MG63 (cell line): ENCODE measurements around the gene PDZRN4. TPM values are rescaled to one million over a fixed set of nuclear protein-coding genes. Genes with fewer than 3 reads are reported as not detected.

Source experiments
- DNase-seq: peaks from one replicate; pipeline ENCODE4 v3.0.0-alpha.2; 2020
- H3K27me3 ChIP-seq: fragments of 250-450 bp; sonication (Bioruptor Pico); 2 replicates; pipeline ENCODE4 v1.5.1; 2020; ENCODE audit warnings: mild to moderate bottlenecking, moderate library complexity
- H3K36me3 ChIP-seq: fragments of 250-450 bp; sonication (Bioruptor Pico); 2 replicates; pipeline ENCODE4 v1.5.1; 2020; ENCODE audit warnings: mild to moderate bottlenecking, moderate library complexity
- H3K4me3 ChIP-seq: fragments of 250-450 bp; sonication (Bioruptor Pico); 2 replicates; pipeline ENCODE4 v1.5.1; 2020; ENCODE audit warnings: mild to moderate bottlenecking, moderate library complexity
- H3K9me3 ChIP-seq: fragments of 250-450 bp; sonication (Bioruptor Pico); 2 replicates; pipeline ENCODE4 v1.5.1; 2020; ENCODE audit warnings: mild to moderate bottlenecking, moderate library complexity
- total RNA-seq: library from RNA; depleted of rRNA; stranded (reverse); fragments of >200 nt; shearing (Covaris generic); gene quantifications from 2 replicates; pipeline ENCODE4 v1.2.3, GENCODE V29; 2014; ENCODE audit warnings: low replicate concordance

PDZRN4 gene
- total RNA-seq, 1 experiment from 2014 or later, result not detected

- no peak for DNase-seq
- Histone ChIP-seq H3K27me3 (no peaks in the 10 kb centered on the region), H3K4me3 (no peak overlapping the region), H3K9me3 (no peaks in the 10 kb centered on the region), H3K36me3 (no peaks in the 10 kb centered on the region)
Measured at GRCh38 chr12:41365653-41366171, 177.6 kb downstream of the PDZRN4 start.

GRCh38 chr12:41367726-41368405 lies 179.7 kb downstream of the PDZRN4 start:
- DNase-seq, result no peak
- no peaks in the 10 kb centered on the region for H3K9me3 ChIP-seq
- no peaks in the 10 kb centered on the region for H3K36me3 ChIP-seq
- no peak overlapping the region for H3K4me3 ChIP-seq
- no peaks in the 10 kb centered on the region for H3K27me3 ChIP-seq

GRCh38 chr12:41380878-41381277 lies 192.8 kb downstream of the PDZRN4 start:
- H3K36me3 ChIP-seq, result no peaks in the 10 kb centered on the region
- DNase-seq, result no peak
- H3K9me3 ChIP-seq, result no peaks in the 10 kb centered on the region
- no peak overlapping the region for H3K4me3 ChIP-seq
- no peaks in the 10 kb centered on the region for H3K27me3 ChIP-seq

DNA sequence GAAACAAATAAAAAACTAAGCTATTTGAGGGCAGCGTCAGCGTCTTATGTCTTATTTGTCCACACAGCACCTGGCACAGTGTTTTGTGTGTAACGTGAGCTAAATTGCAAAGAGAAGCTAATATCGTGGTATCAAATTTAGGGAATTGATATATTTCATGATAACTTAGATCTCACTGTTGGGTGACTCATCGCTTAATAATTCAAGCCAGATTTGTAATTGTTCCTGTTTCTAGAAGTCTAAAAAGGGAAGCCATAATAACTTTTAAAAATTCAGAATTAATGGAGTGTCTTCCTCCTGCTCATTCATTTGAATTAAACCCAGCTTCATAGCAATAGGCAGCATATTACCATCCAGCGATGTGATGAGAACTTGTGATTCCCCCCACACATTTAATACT lies 214.7 kb downstream of the PDZRN4 start:
- DNase-seq, result no peak
- no peaks in the 10 kb centered on the region for H3K27me3 ChIP-seq
- H3K36me3 ChIP-seq, result no peaks in the 10 kb centered on the region
- H3K4me3 ChIP-seq, result no peak overlapping the region
- no peaks in the 10 kb centered on the region for H3K9me3 ChIP-seq

DNA sequence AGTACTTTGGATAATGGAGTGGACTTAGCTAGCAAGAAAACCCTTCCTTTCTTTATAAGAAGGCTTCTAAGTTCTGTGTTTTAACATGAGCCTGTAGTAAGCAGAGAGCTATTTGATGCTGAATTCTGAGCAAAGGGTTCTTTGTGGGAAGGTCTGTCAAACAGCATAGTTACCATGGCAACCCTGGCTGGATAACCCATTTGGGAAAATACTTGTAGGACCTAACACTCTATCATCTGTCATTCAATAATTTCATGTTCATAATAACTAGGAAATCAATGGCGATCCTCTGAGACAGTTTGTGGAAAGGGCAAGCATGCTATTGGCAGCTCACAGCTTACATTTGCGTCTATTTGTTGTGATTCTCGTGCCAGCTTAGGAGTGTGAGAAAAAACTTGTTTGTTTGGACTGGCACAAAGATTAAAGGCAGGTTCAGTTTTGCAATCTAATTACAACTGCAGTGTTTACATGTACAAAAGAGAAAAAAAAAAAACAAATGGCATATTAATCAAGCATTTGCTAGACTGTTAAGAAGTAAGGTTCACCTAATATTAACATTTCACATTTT lies 219.2 kb downstream of the PDZRN4 start:
- no peaks in the 10 kb centered on the region for H3K9me3 ChIP-seq
- H3K36me3 ChIP-seq, result no peaks in the 10 kb centered on the region
- no peaks in the 10 kb centered on the region for H3K27me3 ChIP-seq
- DNase-seq, result no peak
- H3K4me3 ChIP-seq, result no peak overlapping the region

GRCh38 chr12:41409628-41410027 lies 221.5 kb downstream of the PDZRN4 start:
- Histone ChIP-seq H3K4me3 (no peak overlapping the region), H3K36me3 (no peaks in the 10 kb centered on the region), H3K27me3 (no peaks in the 10 kb centered on the region), H3K9me3 (no peaks in the 10 kb centered on the region)
- DNase-seq, result no peak

- Histone ChIP-seq H3K4me3 (no peak overlapping the region), H3K27me3 (no peaks in the 10 kb centered on the region), H3K36me3 (no peaks in the 10 kb centered on the region), H3K9me3 (no peaks in the 10 kb centered on the region)
- no peak for DNase-seq
Measured at GRCh38 chr12:41418586-41418985, 230.5 kb downstream of the PDZRN4 start.

- no peak overlapping the region for H3K4me3 ChIP-seq
- H3K27me3 ChIP-seq, result no peaks in the 10 kb centered on the region
- DNase-seq, result no peak
Measured at GRCh38 chr12:41419131-41419893, 231.2 kb downstream of the PDZRN4 start.

DNA sequence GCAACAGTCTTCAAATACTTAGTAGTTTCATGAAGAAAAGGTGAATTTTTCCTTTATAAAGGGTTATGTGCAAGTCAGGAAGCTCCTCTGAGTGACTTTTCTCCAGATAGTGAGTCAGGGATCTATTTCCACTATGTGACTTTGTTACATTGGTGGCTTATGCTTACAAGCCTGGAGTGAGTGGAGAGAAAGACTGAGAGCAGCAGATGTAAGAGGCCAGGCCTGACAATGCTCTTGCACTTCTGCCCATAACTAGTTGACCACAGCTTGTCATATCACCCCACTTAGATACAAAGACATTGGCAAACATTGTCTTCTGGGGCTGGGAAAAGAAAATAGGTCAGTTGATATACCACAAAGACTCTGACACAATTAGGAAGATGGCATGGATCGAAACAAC lies 236.5 kb downstream of the PDZRN4 start:
- Histone ChIP-seq H3K9me3 (no peaks in the 10 kb centered on the region), H3K4me3 (no peak overlapping the region), H3K27me3 (no peaks in the 10 kb centered on the region), H3K36me3 (no peaks in the 10 kb centered on the region)
- DNase-seq, result no peak

More at GRCh38 chr12:41419131-41419893, 231.2 kb downstream of the PDZRN4 start:
- H3K9me3 ChIP-seq, result no peaks in the 10 kb centered on the region
- no peaks in the 10 kb centered on the region for H3K36me3 ChIP-seq

DNA sequence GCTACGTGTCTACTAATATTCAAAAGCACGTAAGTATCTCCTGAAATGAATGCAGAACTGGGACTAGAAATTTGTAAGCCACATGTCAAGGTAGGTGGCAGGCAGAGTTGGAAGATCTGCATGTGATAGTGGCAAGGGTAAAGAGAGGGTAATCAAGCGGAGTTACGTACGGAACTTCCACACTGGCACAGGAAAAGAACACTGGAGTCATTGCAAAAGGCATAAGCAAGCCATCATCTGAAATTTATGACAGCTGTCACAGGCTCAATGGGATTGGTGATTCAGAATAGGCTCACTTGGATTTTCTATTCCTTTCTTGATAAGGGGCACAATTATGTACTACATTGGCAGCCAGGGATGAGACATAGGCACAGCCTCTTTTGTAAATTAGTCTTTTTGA lies 245.3 kb downstream of the PDZRN4 start:
- no peak for DNase-seq
- H3K27me3 ChIP-seq, result no peaks in the 10 kb centered on the region
- H3K36me3 ChIP-seq, result no peaks in the 10 kb centered on the region
- no peaks in the 10 kb centered on the region for H3K9me3 ChIP-seq
- no peak overlapping the region for H3K4me3 ChIP-seq

- DNase-seq, result no peak
Measured at GRCh38 chr12:41436076-41436475, 248.0 kb downstream of the PDZRN4 start.

DNA sequence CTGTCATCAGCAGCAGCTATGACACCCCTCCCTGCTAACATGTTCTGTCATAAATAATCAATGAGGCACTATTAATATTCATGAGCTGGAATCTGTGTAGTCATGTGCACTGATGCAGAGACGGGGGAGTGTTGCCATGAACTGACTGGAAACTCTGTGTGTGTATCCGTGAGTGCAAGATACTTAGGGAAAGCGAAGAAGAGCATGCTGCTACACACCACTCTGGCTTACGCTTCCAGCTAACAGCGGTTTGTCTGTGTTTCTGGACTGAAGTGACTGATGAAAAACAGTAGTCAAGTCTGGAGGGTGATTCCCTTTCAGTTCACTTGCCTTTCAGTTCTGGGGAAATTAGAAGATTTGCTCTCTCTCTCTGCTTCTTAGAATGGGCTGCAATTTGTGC lies 249.4 kb downstream of the PDZRN4 start:
- Histone ChIP-seq H3K4me3 (no peak overlapping the region), H3K9me3 (no peaks in the 10 kb centered on the region), H3K36me3 (no peaks in the 10 kb centered on the region), H3K27me3 (no peaks in the 10 kb centered on the region)
- DNase-seq, result no peak

More at GRCh38 chr12:41436076-41436475, 248.0 kb downstream of the PDZRN4 start:
- no peaks in the 10 kb centered on the region for H3K9me3 ChIP-seq
- H3K36me3 ChIP-seq, result no peaks in the 10 kb centered on the region
- no peak overlapping the region for H3K4me3 ChIP-seq
- no peaks in the 10 kb centered on the region for H3K27me3 ChIP-seq

DNA sequence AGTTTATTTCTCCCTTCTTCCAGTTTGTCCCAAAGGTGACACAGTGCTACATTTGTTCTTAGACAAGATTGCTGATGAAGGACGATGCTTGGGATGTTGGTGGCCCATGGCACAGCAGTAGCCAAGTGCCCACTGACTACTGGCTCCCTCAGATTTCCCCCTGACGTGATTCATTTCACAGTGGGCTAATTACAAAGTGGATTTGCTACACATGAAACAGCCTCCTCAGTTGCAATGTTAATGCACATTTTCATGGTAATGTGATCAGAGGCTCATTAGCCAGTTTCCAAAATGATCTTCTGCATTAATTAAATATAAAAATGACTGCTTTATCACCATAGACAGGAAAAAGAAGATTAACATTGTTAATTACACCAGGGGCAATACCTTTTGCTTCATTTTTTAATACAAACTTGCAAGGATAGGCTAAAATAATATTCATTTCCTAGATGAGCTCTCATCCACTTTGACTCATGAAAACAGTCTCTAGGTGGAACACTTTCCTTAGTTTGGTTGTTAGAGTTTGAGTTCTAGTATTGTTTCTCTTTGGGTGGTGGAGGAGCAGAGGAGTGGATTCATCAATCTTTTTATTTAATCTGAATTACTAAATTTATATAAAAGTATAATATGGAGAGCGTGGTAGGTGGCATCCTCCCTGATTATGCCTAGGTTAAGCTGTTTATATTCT lies 250.9 kb downstream of the PDZRN4 start:
- DNase-seq, result no peak
- Histone ChIP-seq H3K9me3 (no peaks in the 10 kb centered on the region), H3K36me3 (no peaks in the 10 kb centered on the region)

GRCh38 chr12:41439801-41440200 lies 251.7 kb downstream of the PDZRN4 start:
- Histone ChIP-seq H3K36me3 (no peaks in the 10 kb centered on the region), H3K9me3 (no peaks in the 10 kb centered on the region), H3K27me3 (no peaks in the 10 kb centered on the region), H3K4me3 (no peak overlapping the region)
- no peak for DNase-seq

More for the DNA sequence above, 250.9 kb downstream of the PDZRN4 start:
- H3K27me3 ChIP-seq, result no peaks in the 10 kb centered on the region
- no peak overlapping the region for H3K4me3 ChIP-seq

GRCh38 chr12:41441180-41441579 lies 253.1 kb downstream of the PDZRN4 start:
- H3K27me3 ChIP-seq, result no peaks in the 10 kb centered on the region
- no peaks in the 10 kb centered on the region for H3K36me3 ChIP-seq
- H3K4me3 ChIP-seq, result no peak overlapping the region
- no peak for DNase-seq
- no peaks in the 10 kb centered on the region for H3K9me3 ChIP-seq

DNA sequence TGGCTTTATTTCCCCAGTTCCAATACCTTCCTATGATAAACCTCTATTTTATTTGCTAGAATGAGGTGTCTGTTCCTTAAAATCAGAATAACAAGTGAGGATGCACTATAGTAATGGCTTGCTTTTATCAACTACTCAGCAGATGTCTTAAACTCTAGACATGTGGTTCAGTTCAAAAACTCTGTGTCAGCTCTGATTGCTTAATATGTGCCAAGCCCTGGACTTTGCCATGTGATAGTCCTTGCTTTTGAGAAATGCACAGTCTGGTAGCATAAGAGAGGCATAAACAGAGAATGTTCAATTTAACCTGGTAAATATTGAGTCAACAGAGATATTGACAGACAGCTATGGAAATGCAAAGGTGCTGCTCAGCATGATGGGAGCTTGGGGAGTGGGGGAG lies 254.8 kb downstream of the PDZRN4 start:
- no peak for DNase-seq
- H3K27me3 ChIP-seq, result no peaks in the 10 kb centered on the region
- no peaks in the 10 kb centered on the region for H3K36me3 ChIP-seq
- H3K4me3 ChIP-seq, result no peak overlapping the region
- no peaks in the 10 kb centered on the region for H3K9me3 ChIP-seq

- Histone ChIP-seq H3K4me3 (no peak overlapping the region), H3K36me3 (no peaks in the 10 kb centered on the region), H3K9me3 (no peaks in the 10 kb centered on the region), H3K27me3 (no peaks in the 10 kb centered on the region)
- no peak for DNase-seq
Measured at GRCh38 chr12:41443690-41444089, 255.6 kb downstream of the PDZRN4 start.
